ENCODE measurements around the gene MED29.

Gene MED29

GRCh38 chr19:39399668-39400050 lies 8.5 kb downstream of the MED29 start:
- no peak overlapping the region for H3K4me3 ChIP-seq (ENCODE audit: low read depth, low read length)
- no peak for TF ChIP-seq CTCF (IDR thresholded peaks at IDR 0.05; ENCODE audit: insufficient read depth, low read depth, low read length, missing control alignments)
- no peak for DNase-seq (ENCODE audit: low read depth)

- no peak for TF ChIP-seq CTCF (IDR thresholded peaks at IDR 0.05; ENCODE audit: insufficient read depth, low read depth, low read length, missing control alignments)
- no peak for DNase-seq (ENCODE audit: low read depth)
- no peak overlapping the region for H3K4me3 ChIP-seq (ENCODE audit: low read depth, low read length)
These were observed 8.9 kb downstream of the MED29 start for GRCh38 chr19:39400061-39400460.

- peak overlapping the region; percentile 73 for H3K4me3 ChIP-seq (ENCODE audit: low read depth, low read length)
- TF ChIP-seq CTCF (IDR thresholded peaks at IDR 0.05; ENCODE audit: insufficient read depth, low read depth, low read length, missing control alignments) = no peak
- peak; percentile 55 for DNase-seq (ENCODE audit: low read depth)
These were observed 9.9 kb downstream of the MED29 start for GRCh38 chr19:39401070-39401548.

GRCh38 chr19:39401549-39402345 lies 10.6 kb downstream of the MED29 start:
- no peak for TF ChIP-seq CTCF (IDR thresholded peaks at IDR 0.05; ENCODE audit: insufficient read depth, low read depth, low read length, missing control alignments)
- peak overlapping the region; percentile 73 for H3K4me3 ChIP-seq (ENCODE audit: low read depth, low read length)
- DNase-seq (ENCODE audit: low read depth) = peak; percentile 89

- no peak for TF ChIP-seq CTCF (IDR thresholded peaks at IDR 0.05; ENCODE audit: insufficient read depth, low read depth, low read length, missing control alignments)
- peak; percentile 96 for DNase-seq (ENCODE audit: low read depth)
- H3K4me3 ChIP-seq (ENCODE audit: low read depth, low read length) = peak overlapping the region; percentile 73
These were observed 11.4 kb downstream of the MED29 start for GRCh38 chr19:39402346-39403300.

- peak overlapping the region; percentile 73 for H3K4me3 ChIP-seq (ENCODE audit: low read depth, low read length)
- peak; percentile 96 for DNase-seq (ENCODE audit: low read depth)
- TF ChIP-seq CTCF (IDR thresholded peaks at IDR 0.05; ENCODE audit: insufficient read depth, low read depth, low read length, missing control alignments) = no peak
These were observed 12.4 kb downstream of the MED29 start for GRCh38 chr19:39403331-39404312.
